ENCODE measurements around the gene CCZ1B. TPM values are rescaled to one million over a fixed set of nuclear protein-coding genes. Genes with fewer than 3 reads are reported as not detected.
A peak's percentile ranks its signal among the peaks of the same experiment; 100 is the strongest.
"Not testable (repeated sequence)": the region's sequence is repeated elsewhere in the genome, so short reads cannot be mapped to it uniquely, and the experiment has no call there.

Gene CCZ1B
- total RNA-seq, 5 donors from 2014 or later (not counting 1 experiment from before 2014, with no cell fraction given) = 60.1 to 95.5 (median 85.1) TPM

- H3K27ac Mint-ChIP-seq; H3K4me1 ChIP-seq (ENCODE audit: control insufficient read depth in 1 of 2, extremely low read depth in 1 of 2, insufficient read depth in 2 of 2, low read length in 2 of 2): not testable (repeated sequence)
These were observed 9.4 kb upstream of the CCZ1B start for GRCh38 chr7:6835521-6835920.

GRCh38 chr7:6833636-6834035 lies 7.6 kb upstream of the CCZ1B start:
- Mint-ChIP-seq H3K4me3 (no peak overlapping the region), H3K36me3 (no peaks in the 10 kb centered on the region), H3K9me3 (no peaks in the 10 kb centered on the region), H3K27me3 (peaks cover 13 to 28% of the 10 kb centered on the region in 2 donors), H3K27ac (no peak overlapping the region), H3K4me1 (no peaks in the 10 kb centered on the region)
- Histone ChIP-seq H3K27ac (ENCODE audit: low read length) (no peak overlapping the region), H3K4me3 (ENCODE audit: control insufficient read depth in 1 of 2, extremely low read depth in 1 of 2, low read length in 1 of 2) (no peak overlapping the region), H3K27me3 (replicated peaks in 1 of 2; ENCODE audit: control insufficient read depth in 2 of 2, extremely low read depth in 1 of 2, insufficient read depth in 2 of 2, low read length in 1 of 2) (peaks cover 2% of the 10 kb centered on the region in 2 experiments), H3K36me3 (ENCODE audit: control insufficient read depth in 2 of 2, extremely low read depth in 1 of 2, insufficient read depth in 1 of 2, low read length in 1 of 2) (no peaks in the 10 kb centered on the region), H3K9me3 (no peaks in the 10 kb centered on the region), H3K4me1 (ENCODE audit: control insufficient read depth in 1 of 2, extremely low read depth in 1 of 2, insufficient read depth in 2 of 2, low read length in 2 of 2) (no peaks in the 10 kb centered on the region)
- no CpG with 5 or more reads among the region's 6 CpGs for WGBS (ENCODE audit: insufficient coverage)
- no peak for ATAC-seq (replicated peaks in 1 of 4)
- CTCF ChIA-PET = no interaction called here
- POLR2A ChIA-PET = no interaction called here
- DNase-seq = no peak

More at GRCh38 chr7:6835521-6835920, 9.4 kb upstream of the CCZ1B start:
- H3K4me3 ChIP-seq (ENCODE audit: control insufficient read depth in 1 of 2, extremely low read depth in 1 of 2, low read length in 1 of 2); CTCF ChIA-PET; ATAC-seq (replicated peaks in 1 of 4); H3K9me3 Mint-ChIP-seq; H3K4me1 Mint-ChIP-seq; H3K27me3 ChIP-seq (replicated peaks in 1 of 2; ENCODE audit: control insufficient read depth in 2 of 2, extremely low read depth in 1 of 2, insufficient read depth in 2 of 2, low read length in 1 of 2); POLR2A ChIA-PET; H3K36me3 ChIP-seq (ENCODE audit: control insufficient read depth in 2 of 2, extremely low read depth in 1 of 2, insufficient read depth in 1 of 2, low read length in 1 of 2); H3K36me3 Mint-ChIP-seq; H3K4me3 Mint-ChIP-seq; H3K27ac ChIP-seq (ENCODE audit: low read length); H3K9me3 ChIP-seq; DNase-seq: not testable (repeated sequence)
- WGBS (ENCODE audit: insufficient coverage) = no CpG with 5 or more reads among the region's 3 CpGs
- H3K27me3 Mint-ChIP-seq = peaks cover 13 to 37% of the 10 kb centered on the region in 2 donors

GRCh38 chr7:6831018-6831725 lies 5.1 kb upstream of the CCZ1B start:
- H3K27ac Mint-ChIP-seq = no peak overlapping the region
- H3K4me3 ChIP-seq (ENCODE audit: control insufficient read depth in 1 of 2, extremely low read depth in 1 of 2, low read length in 1 of 2) = no peak overlapping the region
- no peaks in the 10 kb centered on the region for H3K36me3 ChIP-seq (ENCODE audit: control insufficient read depth in 2 of 2, extremely low read depth in 1 of 2, insufficient read depth in 1 of 2, low read length in 1 of 2)
- DNase-seq (no peak), ATAC-seq (replicated peaks in 1 of 4) (no peak)
- POLR2A ChIA-PET = no interaction called here
- H3K27ac ChIP-seq (ENCODE audit: low read length) = no peak overlapping the region
- H3K4me3 Mint-ChIP-seq = no peak overlapping the region
- H3K9me3 Mint-ChIP-seq = no peaks in the 10 kb centered on the region
- WGBS (ENCODE audit: insufficient coverage) = 40% methylated on average over 1 of the region's 7 CpGs
- H3K27me3 ChIP-seq (replicated peaks in 1 of 2; ENCODE audit: control insufficient read depth in 2 of 2, extremely low read depth in 1 of 2, insufficient read depth in 2 of 2, low read length in 1 of 2) = peaks cover 0 to 2% of the 10 kb centered on the region in 2 experiments
- no peaks in the 10 kb centered on the region for H3K9me3 ChIP-seq
- H3K4me1 ChIP-seq (ENCODE audit: control insufficient read depth in 1 of 2, extremely low read depth in 1 of 2, insufficient read depth in 2 of 2, low read length in 2 of 2) = peaks cover 0 to 4% of the 10 kb centered on the region in 2 experiments
- peaks cover 11 to 16% of the 10 kb centered on the region in 2 donors for H3K27me3 Mint-ChIP-seq
- no peaks in the 10 kb centered on the region for H3K36me3 Mint-ChIP-seq
- CTCF ChIA-PET = no interaction called here
- peaks cover 0 to 1% (median 1%) of the 10 kb centered on the region in 3 donors for H3K4me1 Mint-ChIP-seq

DNA sequence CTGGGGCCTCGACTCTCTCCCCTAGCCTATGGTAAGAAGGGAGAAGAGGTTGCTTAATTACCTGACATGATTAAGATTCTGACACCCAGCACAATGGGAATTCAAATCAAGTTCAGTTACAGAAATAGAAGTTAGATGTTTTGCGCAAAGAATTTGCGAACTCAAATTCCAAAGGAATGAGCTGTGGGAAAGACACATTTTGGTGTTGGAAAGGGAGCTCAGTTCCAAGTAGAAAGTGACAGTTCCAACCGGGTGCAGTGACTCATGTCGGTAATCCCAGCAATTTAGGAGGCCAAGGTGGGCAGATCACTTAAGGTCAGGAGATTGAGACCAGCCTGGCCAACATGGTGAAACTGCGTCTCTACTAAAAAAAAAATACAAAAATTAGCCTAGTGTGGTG lies 4.0 kb upstream of the CCZ1B start:
- POLR2A ChIA-PET; H3K4me3 ChIP-seq (ENCODE audit: control insufficient read depth in 1 of 2, extremely low read depth in 1 of 2, low read length in 1 of 2); H3K4me1 ChIP-seq (ENCODE audit: control insufficient read depth in 1 of 2, extremely low read depth in 1 of 2, insufficient read depth in 2 of 2, low read length in 2 of 2); H3K4me3 Mint-ChIP-seq; H3K9me3 ChIP-seq; H3K36me3 ChIP-seq (ENCODE audit: control insufficient read depth in 2 of 2, extremely low read depth in 1 of 2, insufficient read depth in 1 of 2, low read length in 1 of 2); H3K27ac ChIP-seq (ENCODE audit: low read length); ATAC-seq (replicated peaks in 1 of 4); H3K9me3 Mint-ChIP-seq; H3K27me3 ChIP-seq (replicated peaks in 1 of 2; ENCODE audit: control insufficient read depth in 2 of 2, extremely low read depth in 1 of 2, insufficient read depth in 2 of 2, low read length in 1 of 2); CTCF ChIA-PET; H3K4me1 Mint-ChIP-seq; H3K36me3 Mint-ChIP-seq; H3K27ac Mint-ChIP-seq; DNase-seq: not testable (repeated sequence)
- peaks cover 3 to 11% of the 10 kb centered on the region in 2 donors for H3K27me3 Mint-ChIP-seq
- 85% methylated on average over 5 of the region's 6 CpGs for WGBS (ENCODE audit: insufficient coverage)

DNA sequence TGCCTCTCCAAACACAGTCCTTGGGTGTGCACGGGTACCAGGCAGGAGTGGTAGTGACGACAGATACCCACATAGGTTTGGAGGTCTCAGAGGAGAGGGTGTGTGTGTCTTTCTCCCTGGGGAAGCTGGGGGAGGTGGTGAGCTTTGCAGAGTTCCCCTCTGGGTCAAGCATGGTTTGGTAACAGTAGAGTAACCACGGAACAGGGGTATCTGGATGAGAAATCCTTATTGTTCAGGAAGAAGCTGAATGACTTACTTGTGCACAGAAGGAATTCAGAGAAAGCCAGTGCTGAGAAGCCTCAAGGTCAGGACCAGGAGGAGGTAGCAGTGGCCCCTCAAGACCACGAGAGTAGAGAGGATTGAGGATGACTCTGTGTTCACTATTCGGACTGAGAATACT lies 3.5 kb upstream of the CCZ1B start:
- H3K27me3 ChIP-seq (replicated peaks in 1 of 2; ENCODE audit: control insufficient read depth in 2 of 2, extremely low read depth in 1 of 2, insufficient read depth in 2 of 2, low read length in 1 of 2); H3K9me3 Mint-ChIP-seq; DNase-seq; H3K27me3 Mint-ChIP-seq; H3K36me3 ChIP-seq (ENCODE audit: control insufficient read depth in 2 of 2, extremely low read depth in 1 of 2, insufficient read depth in 1 of 2, low read length in 1 of 2); H3K27ac ChIP-seq (ENCODE audit: low read length); H3K9me3 ChIP-seq; H3K4me3 ChIP-seq (ENCODE audit: control insufficient read depth in 1 of 2, extremely low read depth in 1 of 2, low read length in 1 of 2); H3K4me1 Mint-ChIP-seq; H3K36me3 Mint-ChIP-seq; POLR2A ChIA-PET; H3K27ac Mint-ChIP-seq; CTCF ChIA-PET; H3K4me3 Mint-ChIP-seq; ATAC-seq (replicated peaks in 1 of 4); H3K4me1 ChIP-seq (ENCODE audit: control insufficient read depth in 1 of 2, extremely low read depth in 1 of 2, insufficient read depth in 2 of 2, low read length in 2 of 2): not testable (repeated sequence)
- WGBS (ENCODE audit: insufficient coverage) = 100% methylated on average over 1 of the region's 5 CpGs

GRCh38 chr7:6827180-6827579 lies 1.1 kb upstream of the CCZ1B start:
- H3K9me3 ChIP-seq; H3K9me3 Mint-ChIP-seq; H3K4me3 ChIP-seq (ENCODE audit: control insufficient read depth in 1 of 2, extremely low read depth in 1 of 2, low read length in 1 of 2); CTCF ChIA-PET; POLR2A ChIA-PET; H3K27ac ChIP-seq (ENCODE audit: low read length); ATAC-seq (replicated peaks in 1 of 4); H3K27me3 Mint-ChIP-seq; H3K4me1 ChIP-seq (ENCODE audit: control insufficient read depth in 1 of 2, extremely low read depth in 1 of 2, insufficient read depth in 2 of 2, low read length in 2 of 2); H3K36me3 ChIP-seq (ENCODE audit: control insufficient read depth in 2 of 2, extremely low read depth in 1 of 2, insufficient read depth in 1 of 2, low read length in 1 of 2); DNase-seq; H3K27me3 ChIP-seq (replicated peaks in 1 of 2; ENCODE audit: control insufficient read depth in 2 of 2, extremely low read depth in 1 of 2, insufficient read depth in 2 of 2, low read length in 1 of 2); H3K36me3 Mint-ChIP-seq: not testable (repeated sequence)
- Mint-ChIP-seq H3K27ac (peak overlapping the region; percentile 22 to 43), H3K4me3 (peak overlapping the region; percentile 49 to 70 (median 59)), H3K4me1 (peaks cover 0 to 12% (median 10%) of the 10 kb centered on the region in 3 donors)
- 100% methylated on average over 4 of the region's 12 CpGs for WGBS (ENCODE audit: insufficient coverage)

All from T-cell (primary cell).